ENCODE measurements around the gene SOCS1.

The SOCS1 gene

DNA sequence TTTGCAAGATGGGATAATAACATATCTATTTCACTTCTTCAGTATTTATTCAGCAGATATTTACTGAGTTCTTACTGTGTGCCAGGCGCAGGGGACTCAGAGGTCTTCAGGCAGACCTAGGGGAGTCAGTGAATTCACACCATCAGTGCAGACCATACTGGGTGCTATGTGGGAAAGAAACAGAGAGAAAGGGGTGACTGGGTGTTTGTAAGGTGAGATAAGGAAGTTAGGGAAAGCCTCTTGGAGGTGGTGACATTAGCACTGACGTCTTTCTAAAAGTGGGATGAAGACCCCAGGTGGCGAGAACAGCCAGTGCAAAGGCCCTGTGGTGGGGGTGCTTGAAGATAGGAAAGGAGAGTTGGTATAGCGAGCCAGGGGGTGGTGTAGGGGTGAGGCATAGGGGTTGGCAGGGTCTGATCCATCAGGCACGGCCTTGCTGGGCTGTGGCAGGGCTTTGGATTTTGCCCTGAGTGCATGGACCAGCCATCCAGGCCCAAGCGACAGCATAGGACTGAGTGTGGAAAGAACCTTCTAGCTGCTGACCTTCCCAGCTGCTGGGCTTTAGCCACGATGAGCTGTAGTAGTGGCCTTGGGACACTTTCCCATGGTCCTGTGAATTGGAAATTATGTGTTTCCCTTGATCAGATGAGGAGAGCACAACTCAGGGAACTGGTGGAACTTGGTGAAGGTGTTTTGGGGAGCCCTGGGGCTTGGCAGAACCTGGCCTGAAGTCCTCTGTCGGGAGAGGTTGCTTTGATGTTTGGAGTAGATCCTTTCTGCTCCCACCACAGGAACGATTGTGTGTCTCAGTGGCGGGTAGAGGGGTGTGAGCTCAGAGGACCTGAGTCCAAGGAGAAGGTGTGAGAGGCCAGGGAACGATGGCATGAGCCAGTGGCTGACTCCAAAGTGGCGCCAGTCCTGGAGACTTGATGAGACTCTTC lies 3.9 kb upstream of the SOCS1 start:
- peaks cover 23% of the 10 kb centered on the region for H3K27me3 Mint-ChIP-seq
- H3K27ac Mint-ChIP-seq = peak overlapping the region; percentile 69
- intact Hi-C loops (cut with micrococcal nuclease) = loop anchor here (5.0 to 10.0 kb wide), 2 partner anchors 37 to 125 kb away; no protein-coding TSS in a partner anchor
- H3K4me3 Mint-ChIP-seq = no peak overlapping the region
- peaks cover 13% of the 10 kb centered on the region for H3K36me3 Mint-ChIP-seq (ENCODE audit: low read depth)
- H3K4me1 Mint-ChIP-seq (ENCODE audit: low read depth) = peaks cover 54% of the 10 kb centered on the region
- H3K9me3 Mint-ChIP-seq = no peaks in the 10 kb centered on the region

DNA sequence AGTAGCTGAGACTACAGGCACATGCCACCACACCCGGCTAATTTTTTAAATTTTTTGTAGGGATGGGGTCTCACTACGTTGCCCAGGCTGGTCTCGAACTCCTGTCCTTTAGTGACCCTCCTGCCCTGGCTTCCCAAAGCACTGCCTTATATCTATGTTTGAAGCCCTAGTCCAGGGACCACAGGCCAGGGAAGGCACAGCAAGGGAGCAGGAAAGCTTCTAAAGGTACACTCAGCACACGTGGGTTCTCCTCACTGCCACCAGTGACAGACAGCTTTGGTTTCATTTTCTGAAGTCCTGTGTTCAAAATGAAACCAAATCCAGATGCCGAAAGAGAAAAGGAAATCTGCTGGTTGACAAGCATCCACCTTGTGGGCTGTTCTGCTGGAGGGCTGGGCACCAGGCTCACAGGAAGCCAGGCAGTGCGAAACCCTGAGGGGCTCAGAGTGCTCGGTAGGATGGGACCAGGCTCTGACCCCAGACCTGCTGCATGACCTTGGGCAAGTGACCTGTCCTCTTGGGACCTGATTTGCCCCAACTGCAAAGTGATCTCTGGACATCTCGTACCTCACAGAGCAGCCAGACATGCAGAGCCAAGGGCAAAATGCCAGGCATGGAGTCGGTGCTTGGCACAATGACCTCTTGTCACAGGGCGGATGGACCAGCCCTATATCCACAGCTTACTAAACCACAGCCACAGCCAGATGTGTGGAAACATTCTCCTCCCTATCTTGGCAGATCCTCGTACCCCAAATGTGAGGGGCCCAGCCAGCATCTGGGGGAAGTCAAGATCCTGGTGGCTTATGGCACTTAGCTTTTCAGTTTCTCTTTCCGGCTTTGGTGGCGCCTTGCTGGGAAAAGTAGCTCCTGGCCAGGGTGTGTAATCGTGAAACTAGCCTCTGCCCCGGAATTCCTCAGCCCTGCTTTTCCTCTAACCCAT lies 2.8 kb upstream of the SOCS1 start:
- H3K27me3 Mint-ChIP-seq = peaks cover 23% of the 10 kb centered on the region
- no peaks in the 10 kb centered on the region for H3K9me3 Mint-ChIP-seq
- peak overlapping the region; percentile 69 for H3K27ac Mint-ChIP-seq
- peak overlapping the region; percentile 2 for H3K4me3 Mint-ChIP-seq
- peaks cover 45% of the 10 kb centered on the region for H3K4me1 Mint-ChIP-seq (ENCODE audit: low read depth)
- intact Hi-C loops (cut with micrococcal nuclease) = loop anchor here (5.0 to 10.0 kb wide), 2 partner anchors 38 to 124 kb away; no protein-coding TSS in a partner anchor
- peaks cover 24% of the 10 kb centered on the region for H3K36me3 Mint-ChIP-seq (ENCODE audit: low read depth)

DNA sequence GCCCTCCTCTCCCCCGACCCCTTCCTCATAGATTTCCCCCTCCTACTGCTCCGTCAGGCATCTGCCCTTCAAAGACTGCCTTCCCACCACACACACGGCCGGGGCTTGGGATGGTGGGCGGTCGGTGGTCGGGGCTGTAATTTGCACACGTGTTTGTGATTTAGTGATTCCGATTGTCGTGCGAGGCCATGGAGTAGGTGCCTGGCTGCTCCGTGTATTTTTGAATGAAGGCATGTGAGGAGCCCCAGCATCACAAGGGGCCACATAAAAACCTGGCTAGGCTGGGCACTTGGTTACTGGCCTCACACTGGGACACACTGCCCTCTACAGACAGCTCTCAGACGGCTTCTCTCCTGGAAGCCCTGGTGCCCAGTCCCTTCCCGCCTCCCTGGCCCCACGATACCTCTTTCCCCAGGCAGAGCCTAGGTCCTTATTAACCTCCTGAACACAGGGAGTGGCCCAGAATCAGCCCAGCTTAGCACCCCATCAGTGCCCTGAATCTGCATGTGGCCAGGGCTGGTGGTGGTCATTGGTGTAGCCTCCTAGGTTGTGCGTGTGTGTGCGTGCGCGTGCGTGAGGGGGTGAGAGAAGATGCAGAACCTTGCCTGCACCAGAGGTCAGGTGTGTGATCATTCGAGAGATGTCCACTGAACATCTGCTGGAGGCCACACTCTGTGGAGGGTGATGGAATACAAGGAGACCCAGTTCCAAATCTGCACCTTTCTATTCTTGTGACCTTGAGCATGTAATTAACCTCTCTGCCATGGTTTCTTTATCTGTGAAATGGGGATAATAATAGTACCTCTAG lies 1.3 kb upstream of the SOCS1 start:
- peaks cover 18% of the 10 kb centered on the region for H3K27me3 Mint-ChIP-seq
- no peaks in the 10 kb centered on the region for H3K9me3 Mint-ChIP-seq
- H3K36me3 Mint-ChIP-seq (ENCODE audit: low read depth) = peaks cover 39% of the 10 kb centered on the region
- intact Hi-C loops (cut with micrococcal nuclease) = loop anchor here (1.0 to 10.0 kb wide), 4 partner anchors 40 to 123 kb away; no protein-coding TSS in a partner anchor
- H3K27ac Mint-ChIP-seq = peak overlapping the region; percentile 99
- H3K4me1 Mint-ChIP-seq (ENCODE audit: low read depth) = peaks cover 46% of the 10 kb centered on the region
- peak overlapping the region; percentile 99 for H3K4me3 Mint-ChIP-seq

- Mint-ChIP-seq H3K27me3 (peaks cover 16% of the 10 kb centered on the region), H3K4me1 (ENCODE audit: low read depth) (peaks cover 51% of the 10 kb centered on the region), H3K27ac (peak overlapping the region; percentile 99), H3K9me3 (no peaks in the 10 kb centered on the region), H3K4me3 (peak overlapping the region; percentile 99), H3K36me3 (ENCODE audit: low read depth) (peaks cover 46% of the 10 kb centered on the region)
- intact Hi-C loops (cut with micrococcal nuclease) = loop anchor here (1.0 to 10.0 kb wide), 5 partner anchors 41 to 122 kb away; no protein-coding TSS in a partner anchor
Measured at GRCh38 chr16:11256661-11257130, 692 bp upstream of the SOCS1 start.

GRCh38 chr16:11254913-11255736 lies 879 bp downstream of the SOCS1 start:
- Mint-ChIP-seq H3K4me1 (ENCODE audit: low read depth) (peaks cover 61% of the 10 kb centered on the region), H3K4me3 (peak overlapping the region; percentile 92)

DNA sequence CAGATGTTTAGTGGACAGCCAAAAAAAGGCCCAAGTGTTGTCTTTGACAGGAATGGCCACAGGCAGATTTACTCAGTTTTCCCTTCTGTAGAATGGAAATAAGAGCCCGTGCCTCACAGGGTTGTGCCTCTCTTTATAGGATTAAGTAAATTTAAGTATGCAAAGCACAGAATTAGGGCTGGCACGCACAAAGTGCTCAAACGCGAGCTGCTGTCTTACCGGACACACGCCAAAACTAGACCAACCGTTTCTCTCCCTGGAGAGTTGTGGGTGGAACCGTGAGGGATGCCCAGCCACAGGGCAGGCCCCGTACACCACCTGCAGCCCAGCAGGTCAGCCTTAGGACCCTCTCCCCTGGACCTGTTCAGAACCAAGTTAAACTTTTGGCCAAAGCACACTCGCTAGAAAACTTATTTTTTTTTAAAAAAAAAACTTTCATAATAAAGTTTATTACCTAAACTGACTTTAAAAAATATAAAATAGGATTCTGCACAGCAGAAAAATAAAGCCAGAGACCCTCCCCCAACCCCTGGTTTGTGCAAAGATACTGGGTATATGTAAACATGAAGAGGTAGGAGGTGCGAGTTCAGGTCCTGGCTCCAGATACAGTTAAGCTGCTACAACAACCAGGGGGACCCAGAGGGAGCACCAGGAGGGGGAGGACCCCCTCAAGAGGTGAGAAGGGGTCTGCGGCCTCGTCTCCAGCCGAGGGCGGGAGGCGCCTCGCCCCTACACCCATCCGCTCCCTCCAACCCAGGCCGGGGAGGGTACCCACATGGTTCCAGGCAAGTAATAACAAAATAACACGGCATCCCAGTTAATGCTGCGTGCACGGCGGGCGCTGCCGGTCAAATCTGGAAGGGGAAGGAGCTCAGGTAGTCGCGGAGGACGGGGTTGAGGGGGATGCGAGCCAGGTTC lies 1.8 kb downstream of the SOCS1 start:
- Mint-ChIP-seq H3K27ac (peak overlapping the region; percentile 99), H3K27me3 (no peaks in the 10 kb centered on the region), H3K4me3 (peak overlapping the region; percentile 92), H3K9me3 (no peaks in the 10 kb centered on the region), H3K4me1 (ENCODE audit: low read depth) (peaks cover 55% of the 10 kb centered on the region), H3K36me3 (ENCODE audit: low read depth) (peaks cover 47% of the 10 kb centered on the region)
- intact Hi-C loops (cut with micrococcal nuclease) = loop anchor here (5.0 to 10.0 kb wide), 2 partner anchors 72 to 119 kb away; no protein-coding TSS in a partner anchor

More at GRCh38 chr16:11254913-11255736, 879 bp downstream of the SOCS1 start:
- peaks cover 47% of the 10 kb centered on the region for H3K36me3 Mint-ChIP-seq (ENCODE audit: low read depth)
- H3K27me3 Mint-ChIP-seq = peaks cover 6% of the 10 kb centered on the region
- H3K27ac Mint-ChIP-seq = peak overlapping the region; percentile 99
- H3K9me3 Mint-ChIP-seq = no peaks in the 10 kb centered on the region
- intact Hi-C loops (cut with micrococcal nuclease) = loop anchor here (1.0 to 10.0 kb wide), 4 partner anchors 42 to 284 kb away; no protein-coding TSS in a partner anchor

DNA sequence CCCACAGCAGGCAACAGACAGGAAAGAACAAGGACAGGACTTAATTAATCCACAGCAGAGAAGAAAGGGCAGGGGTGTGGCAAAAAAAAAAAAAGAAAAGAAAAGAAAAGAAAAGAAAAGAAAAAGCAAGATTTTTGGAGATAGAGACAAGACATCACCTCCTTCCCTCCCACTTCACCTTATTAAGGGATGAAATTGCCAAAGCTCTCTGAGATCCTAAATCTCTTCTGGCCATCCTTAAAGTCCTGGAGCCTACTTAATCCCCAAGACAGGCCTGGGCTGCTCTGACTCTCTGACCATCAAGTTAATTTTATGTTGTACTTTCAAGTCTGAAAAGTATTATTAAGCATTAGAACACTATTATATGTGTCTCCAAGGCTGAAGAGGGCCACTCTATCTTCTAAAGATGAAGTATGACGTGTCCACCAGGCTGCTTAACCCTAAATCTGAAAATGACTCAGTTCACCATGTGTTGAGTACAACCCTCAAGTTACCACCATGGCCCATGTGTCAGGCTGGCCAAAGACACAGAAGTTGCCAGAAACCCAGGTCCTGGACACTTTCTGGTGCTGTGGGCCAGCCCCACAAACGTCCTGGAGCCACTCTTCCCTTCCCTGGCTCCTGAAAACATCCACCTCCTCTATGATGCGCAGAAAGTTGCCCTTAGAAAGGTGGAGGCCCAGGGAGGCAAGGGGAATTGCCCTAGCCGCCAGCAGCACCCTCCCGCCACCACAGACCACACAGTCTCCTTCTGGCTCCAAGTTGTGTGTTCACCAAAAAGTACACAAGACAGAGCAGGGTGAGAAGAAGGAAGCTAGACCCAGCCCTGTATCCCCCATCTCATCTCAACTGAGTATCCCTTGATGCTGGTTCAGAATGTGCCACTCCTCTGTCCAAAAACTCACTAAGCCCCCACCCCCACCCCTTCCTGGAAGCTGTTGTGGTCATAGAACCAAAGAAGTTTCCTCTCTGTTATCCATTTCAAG lies 2.7 kb downstream of the SOCS1 start:
- no peaks in the 10 kb centered on the region for H3K27me3 Mint-ChIP-seq
- intact Hi-C loops (cut with micrococcal nuclease) = loop anchor here (5.0 to 10.0 kb wide), 2 partner anchors 71 to 119 kb away; no protein-coding TSS in a partner anchor
- peak overlapping the region; percentile 99 for H3K27ac Mint-ChIP-seq
- no peaks in the 10 kb centered on the region for H3K9me3 Mint-ChIP-seq
- H3K4me3 Mint-ChIP-seq = peak overlapping the region; percentile 92
- H3K36me3 Mint-ChIP-seq (ENCODE audit: low read depth) = peaks cover 47% of the 10 kb centered on the region
- H3K4me1 Mint-ChIP-seq (ENCODE audit: low read depth) = peaks cover 45% of the 10 kb centered on the region

DNA sequence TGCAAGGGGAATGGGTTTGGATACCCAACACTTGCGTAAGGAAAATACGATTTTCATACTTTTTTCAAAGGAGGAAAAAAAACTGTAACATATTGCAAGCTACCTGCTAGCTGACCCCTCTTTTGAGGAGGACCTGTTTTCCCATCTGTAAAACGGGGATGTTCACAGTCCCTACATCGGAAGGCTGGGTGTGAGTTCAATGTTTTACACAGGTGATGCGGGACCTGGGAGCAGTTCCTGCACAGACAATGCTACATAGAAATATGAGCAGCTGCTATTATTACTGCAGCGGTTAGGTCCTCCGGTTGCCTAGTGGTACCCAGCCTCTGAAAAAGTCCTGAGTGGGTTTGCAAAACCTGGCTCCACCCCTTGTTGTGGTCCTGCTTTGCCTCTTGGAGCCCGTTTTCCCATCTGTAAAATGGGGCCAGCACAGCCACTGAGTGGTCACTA lies 3.5 kb downstream of the SOCS1 start:
- peak overlapping the region; percentile 99 for H3K27ac Mint-ChIP-seq
- peak overlapping the region; percentile 92 for H3K4me3 Mint-ChIP-seq
- peaks cover 47% of the 10 kb centered on the region for H3K36me3 Mint-ChIP-seq (ENCODE audit: low read depth)
- peaks cover 39% of the 10 kb centered on the region for H3K4me1 Mint-ChIP-seq (ENCODE audit: low read depth)
- no peaks in the 10 kb centered on the region for H3K27me3 Mint-ChIP-seq
- no peaks in the 10 kb centered on the region for H3K9me3 Mint-ChIP-seq
- intact Hi-C loops (cut with micrococcal nuclease) = loop anchor here (1.0 to 10.0 kb wide), 3 partner anchors 70 to 287 kb away; no protein-coding TSS in a partner anchor

GRCh38 chr16:11251525-11252481 lies 4.2 kb downstream of the SOCS1 start:
- Mint-ChIP-seq H3K36me3 (ENCODE audit: low read depth) (peaks cover 47% of the 10 kb centered on the region), H3K4me3 (peak overlapping the region; percentile 92), H3K27me3 (no peaks in the 10 kb centered on the region), H3K9me3 (no peaks in the 10 kb centered on the region), H3K4me1 (ENCODE audit: low read depth) (peaks cover 34% of the 10 kb centered on the region), H3K27ac (peak overlapping the region; percentile 99)
- intact Hi-C loops (cut with micrococcal nuclease) = loop anchor here (1.0 to 10.0 kb wide), 3 partner anchors 70 to 287 kb away; no protein-coding TSS in a partner anchor

All from dendritic cell treated with granulocyte-macrophage colony-stimulating factor and Interleukin-4, amounts not matched to agents 40 ng/mL and 50 ng/mL, for 4 days (primary cell).